CD4-positive, alpha-beta T cell treated with Interleukin-21 for 1 hour (primary cell): ENCODE measurements around the gene GSTA4.

Experiments used
- DNase-seq: peaks from one replicate; pipeline ENCODE4 v3.0.0-alpha.2; 2020

Gene GSTA4, protein sequence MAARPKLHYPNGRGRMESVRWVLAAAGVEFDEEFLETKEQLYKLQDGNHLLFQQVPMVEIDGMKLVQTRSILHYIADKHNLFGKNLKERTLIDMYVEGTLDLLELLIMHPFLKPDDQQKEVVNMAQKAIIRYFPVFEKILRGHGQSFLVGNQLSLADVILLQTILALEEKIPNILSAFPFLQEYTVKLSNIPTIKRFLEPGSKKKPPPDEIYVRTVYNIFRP

DNA sequence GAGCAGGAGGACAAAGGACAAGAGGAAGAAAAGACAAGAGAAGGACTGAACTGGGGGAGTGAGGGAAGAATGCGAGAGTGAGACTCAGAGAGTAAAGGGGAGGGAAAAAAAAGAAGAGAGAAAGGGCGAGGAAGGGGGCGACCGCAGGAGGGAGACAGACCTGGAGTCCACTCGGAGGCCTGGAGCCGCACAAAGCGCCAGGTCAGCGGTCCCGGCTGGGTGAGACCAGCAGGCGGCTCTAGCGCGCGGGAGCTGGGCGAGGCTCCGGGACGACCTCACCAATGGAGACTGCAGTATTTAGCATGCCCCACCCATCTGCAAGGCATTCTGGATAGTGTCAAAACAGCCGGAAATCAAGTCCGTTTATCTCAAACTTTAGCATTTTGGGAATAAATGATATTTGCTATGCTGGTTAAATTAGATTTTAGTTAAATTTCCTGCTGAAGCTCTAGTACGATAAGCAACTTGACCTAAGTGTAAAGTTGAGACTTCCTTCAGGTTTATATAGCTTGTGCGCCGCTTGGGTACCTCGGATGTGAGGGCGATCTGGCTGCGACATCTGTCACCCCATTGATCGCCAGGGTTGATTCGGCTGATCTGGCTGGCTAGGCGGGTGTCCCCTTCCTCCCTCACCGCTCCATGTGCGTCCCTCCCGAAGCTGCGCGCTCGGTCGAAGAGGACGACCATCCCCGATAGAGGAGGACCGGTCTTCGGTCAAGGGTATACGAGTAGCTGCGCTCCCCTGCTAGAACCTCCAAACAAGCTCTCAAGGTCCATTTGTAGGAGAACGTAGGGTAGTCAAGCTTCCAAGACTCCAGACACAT lies at the start of gene GSTA4:
Gene GSTA4, minus strand, starts transcription at position 196 of the 824 bp plus-strand sequence. CDS start 1,041 bp downstream, outside the sequence.
- DNase-seq, result peak; percentile 93

DNA sequence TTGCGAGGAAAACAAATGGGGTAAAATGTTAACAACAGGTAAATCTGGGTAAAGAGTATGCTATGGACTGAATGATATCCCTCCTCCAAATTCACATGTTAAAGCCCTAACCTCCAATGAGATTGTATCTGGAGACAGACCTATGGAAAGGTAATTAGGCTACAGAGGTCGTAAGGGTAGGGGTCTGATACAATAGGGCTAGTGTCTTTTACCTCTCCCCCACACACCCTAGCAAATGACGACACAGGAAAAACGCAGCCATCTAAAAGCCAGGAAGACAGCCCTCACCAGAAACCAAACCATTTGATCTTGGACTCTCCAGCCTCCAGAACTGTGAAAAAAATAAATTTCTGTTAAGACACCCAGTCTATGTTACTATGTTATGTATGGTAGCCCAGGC lies 49.5 kb upstream of the GSTA4 start:
- no peak for DNase-seq

DNA sequence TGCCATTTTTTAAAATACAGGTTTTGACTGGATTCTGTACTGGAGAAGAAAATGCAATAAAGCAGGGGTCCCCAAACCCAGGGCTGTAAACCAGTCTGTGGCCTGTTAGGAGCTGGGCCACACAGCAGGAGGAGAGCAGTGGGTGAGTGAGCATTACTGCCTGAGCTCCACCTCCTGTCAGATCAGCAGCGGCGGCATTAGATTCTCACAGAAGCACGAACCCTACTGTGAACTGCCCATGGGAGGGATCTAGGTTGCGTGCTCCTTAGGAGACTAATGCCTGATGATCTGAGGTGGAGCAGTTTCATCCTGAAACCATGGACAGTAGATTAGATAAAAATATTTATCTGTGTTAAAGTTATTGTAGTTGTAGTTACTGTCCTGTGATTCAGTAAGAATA lies 49.0 kb upstream of the GSTA4 start:
- DNase-seq, result no peak

DNA sequence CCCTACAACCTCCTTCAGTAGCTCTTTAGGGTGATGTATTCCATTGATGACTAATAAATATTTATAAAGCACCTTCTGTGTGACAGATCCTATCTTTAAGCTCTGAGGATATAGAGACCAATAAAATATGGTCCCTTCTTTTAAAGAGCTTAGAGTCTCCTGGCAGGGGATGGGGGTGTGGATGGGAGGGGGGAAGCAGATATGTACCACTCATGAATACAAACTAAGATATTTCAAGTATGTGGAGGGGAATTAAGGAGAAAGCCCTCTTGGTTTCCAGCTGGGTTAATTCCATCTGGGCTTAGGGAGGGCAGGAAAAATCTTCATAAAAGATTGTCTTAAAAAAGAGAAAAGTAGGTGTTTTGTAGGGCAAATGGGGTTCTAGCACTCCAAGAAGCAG lies 48.5 kb upstream of the GSTA4 start:
- DNase-seq, result no peak

DNA sequence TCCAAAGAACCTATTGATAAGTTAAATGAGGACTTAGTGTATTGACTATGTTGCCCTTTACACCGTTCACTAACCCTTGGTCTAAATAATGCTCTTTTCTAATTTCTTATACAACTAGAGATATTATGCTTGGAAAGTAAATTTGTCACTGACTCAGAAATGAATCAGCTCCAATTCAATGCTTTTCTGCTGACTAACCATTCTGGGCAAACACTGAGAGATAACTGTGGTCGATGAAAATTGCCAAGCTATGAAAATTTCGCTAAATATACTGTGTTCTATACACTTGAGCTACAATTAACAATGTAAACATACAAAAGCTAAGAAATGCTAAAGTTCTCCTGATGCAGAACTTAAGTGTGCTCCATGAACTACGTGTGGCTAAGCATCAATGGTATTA lies 47.0 kb upstream of the GSTA4 start:
- no peak for DNase-seq

DNA sequence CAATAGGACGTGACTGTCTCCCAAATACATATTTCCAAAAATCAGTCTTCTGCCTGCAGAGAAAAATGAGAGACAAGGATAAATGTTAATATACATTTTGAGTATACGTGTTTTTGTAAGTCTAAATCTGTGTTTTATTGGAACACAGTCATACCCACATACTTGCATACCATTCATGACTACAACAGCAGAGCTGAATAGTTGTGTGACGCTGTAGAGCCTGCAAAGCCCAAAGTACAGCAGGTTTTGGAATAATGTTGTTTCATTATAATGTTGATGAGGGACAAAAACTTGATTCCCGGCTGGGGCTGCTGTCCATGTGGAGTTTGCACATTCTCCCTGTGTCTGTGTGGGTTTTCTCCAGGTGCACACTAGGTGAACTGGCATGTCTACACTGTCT lies 46.3 kb upstream of the GSTA4 start:
- DNase-seq, result no peak

DNA sequence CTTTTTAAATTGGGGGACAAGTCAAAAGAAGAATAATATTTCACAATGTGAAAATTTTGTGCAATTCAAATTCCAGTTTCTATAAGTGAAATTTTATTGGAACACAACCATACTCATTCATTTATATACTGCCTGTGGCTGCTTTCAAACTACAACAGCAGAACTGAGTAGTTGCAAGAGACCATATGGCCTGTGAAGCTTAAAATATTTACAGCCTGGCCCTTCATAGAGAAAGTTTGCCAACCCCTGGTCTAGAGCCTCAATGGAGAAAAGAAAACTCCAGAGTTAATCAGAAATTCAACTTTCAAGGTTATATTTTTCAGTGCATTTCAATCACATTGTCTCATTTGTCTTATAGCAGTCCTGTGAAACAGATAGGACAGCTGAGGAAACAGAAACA lies 43.5 kb upstream of the GSTA4 start:
- no peak for DNase-seq

DNA sequence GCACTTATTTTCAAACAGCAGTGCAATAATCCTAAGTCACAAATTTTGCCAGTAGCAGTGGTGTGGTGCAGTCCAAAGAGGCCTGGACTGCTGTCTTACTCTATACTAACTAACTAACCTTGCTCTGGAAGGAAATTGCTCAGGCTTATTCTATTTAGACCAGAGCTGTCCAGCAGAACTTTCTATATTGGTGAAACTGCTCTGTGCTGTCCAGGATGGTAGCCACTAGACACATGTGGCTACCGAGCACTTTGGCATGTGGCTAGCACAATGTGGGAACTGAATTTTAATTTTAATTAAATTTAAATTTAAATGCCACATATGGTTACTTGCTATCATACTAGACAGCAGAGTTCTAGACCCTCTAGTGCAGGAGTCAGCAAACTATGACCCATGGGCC lies 43.1 kb upstream of the GSTA4 start:
- DNase-seq, result no peak

DNA sequence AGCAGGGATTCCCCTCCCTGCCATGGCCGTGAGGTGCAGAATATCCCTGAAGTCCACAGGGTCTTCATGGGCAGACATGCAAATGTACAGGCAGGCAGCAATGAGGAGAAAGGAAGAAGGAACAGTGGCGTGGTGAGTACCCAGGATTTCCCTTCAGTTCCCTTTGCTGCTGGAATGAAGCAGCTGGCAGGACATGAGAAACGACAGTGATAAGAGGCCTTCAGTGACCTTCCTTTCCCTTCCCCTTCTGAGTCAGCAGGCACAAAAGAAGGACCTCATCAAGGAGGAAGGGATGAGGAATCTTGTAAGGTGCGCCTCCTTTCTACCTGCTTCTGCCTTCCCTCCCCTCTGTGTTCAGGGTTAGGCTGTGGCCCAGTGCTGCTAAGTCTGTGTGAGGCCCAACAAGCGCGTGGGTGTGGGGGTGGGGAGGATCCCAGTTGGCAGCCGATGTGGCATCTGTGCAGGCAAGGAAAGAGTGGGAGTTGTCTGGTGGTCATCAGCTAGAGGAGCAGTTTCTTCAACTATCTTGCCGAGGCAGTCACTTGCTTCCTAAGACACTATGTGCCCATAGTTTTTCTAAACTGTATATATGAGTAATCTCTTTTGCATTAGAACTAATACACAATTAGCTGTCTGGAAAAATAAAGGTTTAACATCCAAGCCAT lies 40.6 kb upstream of the GSTA4 start:
- DNase-seq, result no peak

DNA sequence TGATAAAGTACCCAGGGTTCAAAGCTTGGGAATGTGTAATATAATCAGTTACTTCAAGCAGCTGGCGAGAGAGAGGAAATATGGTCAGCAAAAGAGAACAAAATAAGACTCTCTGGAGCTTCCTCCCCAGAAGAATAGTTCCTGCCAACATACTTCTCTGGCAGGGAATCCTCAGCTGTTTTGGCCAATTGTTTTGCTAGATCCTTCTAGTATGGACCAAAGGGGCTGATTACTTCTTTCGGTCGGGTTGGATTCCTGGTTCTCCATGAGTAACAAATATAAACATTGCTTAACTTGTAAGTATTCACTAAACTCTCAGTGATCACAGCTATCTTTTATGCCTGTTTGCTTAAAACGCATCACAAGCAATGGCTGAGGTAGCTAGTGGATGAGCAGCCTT lies 38.7 kb upstream of the GSTA4 start:
- DNase-seq, result no peak

DNA sequence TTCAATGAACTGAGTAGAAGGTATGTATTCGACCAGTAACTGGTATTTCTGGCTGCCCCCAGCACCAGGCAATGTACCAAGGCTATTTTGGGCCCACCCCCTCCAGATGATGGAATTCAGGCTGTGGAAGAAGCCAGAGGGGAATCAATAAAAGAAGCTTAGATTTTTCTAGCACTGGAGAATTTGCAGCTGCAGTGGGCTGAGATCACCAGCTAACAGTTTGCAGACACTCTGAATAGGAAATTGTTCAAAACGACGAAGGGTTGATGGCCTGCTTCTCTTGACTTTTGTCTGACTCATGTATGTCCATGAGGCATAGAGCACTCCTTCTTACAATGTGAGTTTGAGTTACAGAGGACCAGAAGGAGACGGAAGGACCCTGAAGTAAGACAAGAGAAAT lies 37.8 kb upstream of the GSTA4 start:
- DNase-seq, result no peak

DNA sequence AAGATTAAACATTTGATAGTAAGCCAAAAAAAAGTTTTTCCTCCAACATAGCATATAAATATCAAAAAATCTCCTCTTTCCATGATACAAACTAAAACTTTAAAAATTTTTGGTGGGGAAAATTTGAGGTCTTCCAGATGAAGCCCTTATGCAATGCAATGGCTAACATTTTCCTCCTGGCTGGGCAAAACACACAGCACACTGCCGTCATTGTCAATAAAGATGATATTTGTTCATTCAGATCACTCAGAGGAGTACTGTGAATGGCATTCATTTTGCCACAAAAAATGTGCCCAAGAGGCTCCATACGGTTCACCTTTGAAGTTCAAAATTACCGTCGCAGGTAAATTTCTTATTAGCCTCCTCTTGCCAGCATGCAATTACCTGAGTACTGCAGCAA lies 36.2 kb upstream of the GSTA4 start:
- no peak for DNase-seq

DNA sequence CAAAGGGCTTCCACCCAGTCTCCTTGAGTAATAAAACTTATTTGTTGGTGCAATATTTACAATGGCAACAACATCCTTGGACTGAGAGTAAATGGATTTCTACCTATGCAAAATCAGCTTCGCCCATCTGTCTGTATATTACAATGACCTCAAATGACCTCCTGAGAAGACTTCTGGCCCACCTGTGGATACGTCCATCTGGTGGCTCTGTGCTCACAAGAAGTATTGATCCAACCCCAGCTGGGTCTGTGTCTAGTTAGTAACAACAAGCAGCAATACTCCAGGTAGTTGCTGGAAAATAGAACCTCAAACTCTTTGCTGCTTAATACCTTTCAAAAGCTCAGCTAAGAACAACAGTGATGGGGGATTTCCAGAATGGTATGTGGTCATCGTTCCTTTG lies 34.7 kb upstream of the GSTA4 start:
- no peak for DNase-seq

DNA sequence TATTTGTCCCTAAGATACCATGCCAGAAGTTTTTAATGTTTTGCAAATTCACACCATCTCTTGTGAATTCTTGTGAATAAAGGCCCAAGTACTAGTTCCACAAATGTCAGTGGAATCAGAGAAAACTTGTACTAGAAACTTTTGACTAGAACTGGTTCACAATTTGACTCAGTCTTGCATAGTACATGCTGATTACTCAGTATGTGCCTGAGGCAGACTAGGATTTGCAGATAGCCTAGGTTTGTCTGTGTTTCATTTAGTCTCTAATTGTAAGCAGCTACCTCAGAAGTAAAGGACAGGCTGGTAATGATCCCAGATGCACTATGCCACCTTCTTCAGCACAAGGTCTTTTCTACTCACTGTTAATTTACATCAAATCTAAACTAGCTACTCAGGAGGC lies 34.2 kb upstream of the GSTA4 start:
- no peak for DNase-seq

DNA sequence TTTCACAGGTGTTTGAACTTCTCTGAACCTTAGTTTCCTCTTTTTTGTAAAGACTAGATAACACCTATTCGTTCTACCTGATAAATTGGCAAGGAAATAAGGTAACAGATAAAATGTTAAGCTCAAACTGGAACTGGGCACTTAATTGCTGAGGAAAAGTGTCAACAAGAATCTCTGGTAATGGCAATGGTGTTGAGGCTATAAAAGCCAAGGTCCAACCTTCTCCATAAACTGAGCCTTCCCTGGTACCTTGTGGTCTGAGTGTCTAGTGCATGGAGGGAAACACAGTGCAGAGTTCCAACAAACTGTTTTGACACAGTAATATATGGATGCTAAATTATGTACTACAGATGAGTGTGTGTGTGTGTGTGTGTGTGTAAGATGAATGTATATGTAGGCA lies 33.4 kb upstream of the GSTA4 start:
- no peak for DNase-seq

DNA sequence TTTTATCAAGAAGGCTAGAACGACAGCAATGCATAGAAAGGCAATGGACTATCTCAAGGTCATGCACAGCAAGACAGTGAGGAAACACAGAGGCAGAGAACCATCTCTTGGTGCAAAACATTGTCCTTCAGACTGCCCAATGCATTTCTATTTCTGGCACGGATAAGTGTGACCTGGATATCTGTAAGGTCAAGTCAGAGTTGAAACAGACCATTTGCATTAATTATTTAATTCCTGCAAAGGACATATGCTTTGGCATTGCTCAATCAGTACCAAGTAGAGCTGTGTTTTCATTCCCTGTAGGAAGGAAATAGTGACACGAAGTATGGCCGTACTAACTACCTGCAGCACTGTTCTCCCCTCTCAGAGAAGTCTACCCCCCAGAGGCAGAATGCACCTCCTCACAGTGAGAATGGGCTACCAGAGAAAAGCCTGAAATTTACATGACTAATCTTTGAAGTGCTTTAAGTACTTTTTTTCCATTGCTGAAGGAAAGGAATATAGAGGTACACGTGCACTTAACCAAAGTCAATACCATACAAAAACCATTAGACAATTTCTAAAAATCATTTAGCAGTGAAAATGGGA lies 32.1 kb upstream of the GSTA4 start:
- DNase-seq, result no peak

DNA sequence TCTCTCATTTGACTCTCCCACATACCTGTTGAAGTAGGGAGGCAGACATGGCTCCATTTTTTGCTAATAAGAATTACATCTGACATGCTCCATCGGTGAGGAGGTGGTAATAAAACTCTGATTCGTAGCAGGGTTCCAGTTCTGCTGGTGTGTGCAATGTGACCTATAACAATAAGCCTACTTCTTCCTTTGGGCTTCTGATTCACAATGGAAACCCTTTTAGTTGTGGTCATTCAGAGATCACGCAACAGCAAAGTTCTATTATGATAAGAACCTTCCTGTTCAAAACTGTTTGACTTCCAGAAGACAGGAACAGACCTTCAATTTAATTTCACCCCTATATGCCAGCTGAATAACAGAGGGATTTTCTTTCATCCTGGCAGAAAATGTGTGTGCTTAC lies 31.4 kb upstream of the GSTA4 start:
- no peak for DNase-seq

DNA sequence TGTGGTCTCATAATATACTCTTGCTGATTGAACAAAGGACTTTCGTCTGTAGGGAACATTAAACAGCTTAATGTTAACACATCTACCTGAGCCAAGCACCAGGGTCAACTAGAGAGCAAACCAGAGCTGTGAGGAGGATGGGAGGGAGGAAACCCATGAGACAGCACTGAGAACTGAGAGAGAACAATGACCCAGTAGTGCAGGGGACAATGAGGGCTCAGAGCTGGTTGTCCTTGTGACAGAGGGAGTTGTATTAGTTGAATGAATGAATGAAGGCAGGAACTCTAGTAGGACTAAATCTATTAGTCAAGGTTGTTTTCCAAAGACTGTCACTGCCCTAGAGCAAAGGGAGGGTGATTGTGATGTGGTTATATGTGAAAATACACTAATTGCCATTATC lies 28.2 kb upstream of the GSTA4 start:
- DNase-seq, result no peak

DNA sequence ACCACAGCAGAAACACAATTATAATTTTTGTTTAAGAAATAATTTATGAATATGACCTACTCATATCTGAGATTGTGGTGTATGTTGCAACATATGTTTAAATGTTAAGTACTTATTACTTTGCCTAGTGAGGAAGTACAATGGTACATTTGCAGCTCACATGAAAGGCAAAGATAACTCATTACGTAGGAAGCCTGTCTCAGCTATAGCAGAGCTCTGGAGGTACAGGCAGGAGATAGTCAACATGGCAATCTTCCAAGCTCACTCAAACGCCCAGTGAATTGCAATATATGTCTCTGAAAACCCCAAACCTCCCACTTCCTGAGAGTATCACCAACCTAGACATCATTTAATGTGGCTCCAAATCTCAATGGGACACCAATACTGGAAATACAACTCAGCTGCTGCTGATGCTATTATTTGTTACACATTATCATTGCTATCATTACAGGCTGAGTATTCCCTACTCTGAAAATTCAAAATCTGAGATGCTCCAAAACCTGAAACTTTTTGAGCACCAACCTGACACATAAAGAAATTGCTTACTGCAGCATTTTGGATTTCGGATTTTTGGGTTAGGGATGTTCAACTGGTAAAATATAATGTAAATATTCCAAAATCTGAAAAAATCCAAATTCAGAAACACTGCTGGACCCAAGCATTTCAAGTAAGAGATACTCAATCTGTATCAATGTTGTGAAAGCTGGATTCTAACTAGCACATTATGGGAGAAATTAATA lies 25.1 kb upstream of the GSTA4 start:
- DNase-seq, result no peak

DNA sequence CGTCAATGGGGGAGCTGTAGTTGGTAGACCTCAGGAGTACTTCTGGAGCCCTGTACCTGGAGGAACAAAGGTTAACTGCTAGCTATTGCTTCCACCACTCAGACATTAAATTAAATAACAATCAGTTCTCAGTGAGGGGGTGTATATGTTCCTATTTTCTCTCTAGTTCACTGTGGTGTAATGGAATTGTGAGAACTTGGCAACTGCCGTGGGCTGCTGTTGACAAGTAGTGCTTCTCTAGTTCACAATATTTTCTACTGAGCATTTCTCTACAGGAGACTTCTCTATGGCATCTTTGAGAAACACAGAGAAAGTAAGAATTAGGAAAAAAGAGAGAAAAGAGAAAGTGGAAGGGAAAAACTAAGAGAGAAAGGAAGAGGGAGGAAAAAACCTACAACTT lies 23.4 kb upstream of the GSTA4 start:
- DNase-seq, result no peak

DNA sequence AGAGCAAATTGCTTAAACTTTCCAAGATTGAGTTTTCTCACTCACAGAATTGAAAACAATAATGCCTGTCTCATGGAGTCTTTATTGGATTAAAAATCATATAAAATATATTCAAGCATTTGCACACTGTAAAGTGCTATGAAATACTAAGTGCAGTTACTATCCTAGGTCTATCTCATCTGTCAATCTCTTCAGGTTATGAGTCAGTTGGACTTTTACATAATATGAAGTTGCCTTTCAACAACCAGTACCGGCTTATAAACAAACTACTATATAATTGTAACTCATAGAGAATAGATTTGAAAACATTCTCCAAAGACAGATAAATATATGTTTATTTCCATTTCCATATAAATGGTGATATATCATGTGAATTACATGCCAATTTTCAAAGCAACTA lies 20.4 kb upstream of the GSTA4 start:
- no peak for DNase-seq

DNA sequence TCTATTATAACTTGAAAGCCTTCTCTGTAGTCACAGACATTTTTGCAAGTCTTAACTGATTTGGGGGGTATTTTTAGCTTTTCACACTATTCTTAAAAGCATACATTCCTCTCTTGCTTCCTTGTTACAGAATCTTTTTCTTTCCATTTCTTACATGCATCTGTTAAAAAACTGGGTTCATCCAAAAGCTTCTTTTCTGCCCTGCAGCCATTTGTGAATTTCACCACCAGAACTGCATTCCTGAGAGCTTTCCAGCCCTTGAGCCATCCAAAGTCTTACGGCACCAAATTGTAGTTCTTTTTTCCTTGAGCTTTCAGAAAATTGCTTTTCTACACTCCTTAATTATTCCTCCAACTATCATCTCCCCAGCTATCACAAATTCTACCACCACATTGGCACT lies 19.7 kb upstream of the GSTA4 start:
- DNase-seq, result no peak

DNA sequence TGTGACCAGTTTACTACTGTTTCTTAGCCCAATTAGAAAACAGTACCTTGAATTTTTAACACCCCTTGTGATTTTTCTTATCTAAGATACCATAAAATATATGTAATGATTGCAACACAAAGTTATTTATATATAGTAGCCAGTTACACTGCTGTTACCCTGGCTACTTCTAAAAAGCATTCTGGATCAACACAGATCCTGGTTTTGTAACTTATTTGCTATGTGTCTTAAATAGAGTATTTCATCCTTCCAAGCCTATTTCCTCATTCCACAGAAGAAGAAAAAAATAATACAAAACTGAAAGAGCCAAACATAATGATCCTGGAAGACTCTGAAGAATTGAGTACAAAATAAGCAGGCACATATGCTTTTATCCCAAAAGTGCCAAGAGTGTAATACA lies 19.0 kb upstream of the GSTA4 start:
- DNase-seq, result no peak
